Astrocyte of the cerebellum (primary cell): ENCODE data around the gene IFNLR1.

ENCODE experiments used
- DNase-seq: peaks from one replicate; pipeline ENCODE4 v3.0.0-alpha.2; 2011; ENCODE audit warnings: low read depth
- H3K4me3 ChIP-seq: 2 replicates; pipeline ENCODE4 v1.5.1; 2011; ENCODE audit warnings: mild to moderate bottlenecking, low read depth, low read length, moderate library complexity
- CTCF ChIP-seq: IDR thresholded peaks from 2 replicates; pipeline ENCODE4 v1.5.1; 2012; ENCODE audit warnings: low read length, low read depth, moderate library complexity, mild to moderate bottlenecking; ENCODE audit errors: missing control alignments
- in situ Hi-C: cut with HindIII; loops from 2 replicates; pipeline ENCODE4 v1.10.0; 2017; ENCODE audit warnings: low sequenced_read_pairs

Gene IFNLR1

GRCh38 chr1:24201941-24202440 lies 14.9 kb upstream of the IFNLR1 start:
- in situ Hi-C loops: no loop called here
- TF ChIP-seq CTCF: peak; percentile 75
- peak; percentile 87 for DNase-seq

DNA sequence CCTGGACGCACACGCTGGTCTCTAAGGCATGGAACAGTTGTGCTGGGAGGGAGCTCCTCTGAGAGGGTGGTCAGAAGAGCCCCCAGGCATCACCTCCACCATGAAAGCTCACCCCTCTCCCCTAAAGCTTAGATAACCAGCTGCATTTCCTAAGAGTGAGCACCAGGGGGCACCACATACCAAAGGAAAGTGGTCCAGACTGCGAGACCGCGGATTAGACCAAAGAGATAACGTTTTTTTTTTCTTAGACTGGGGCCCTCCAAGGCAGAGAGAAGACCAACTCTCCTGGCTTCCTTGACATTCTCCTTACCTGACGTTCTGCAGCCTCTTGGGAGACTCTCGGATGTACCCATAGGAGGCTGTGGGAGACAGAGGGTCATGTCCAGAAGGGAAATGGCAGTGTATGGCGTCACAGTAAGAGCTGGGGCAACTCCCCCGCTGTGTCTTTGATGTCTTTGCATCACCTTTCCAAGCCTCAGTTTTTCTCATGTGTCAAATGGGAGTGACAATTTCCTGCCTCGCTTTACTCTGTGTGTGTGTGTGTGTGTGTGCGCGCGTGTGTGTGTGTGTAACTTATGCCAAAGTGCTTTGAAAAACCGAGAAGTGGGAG lies 12.3 kb upstream of the IFNLR1 start:
- TF ChIP-seq CTCF: peak; percentile 87
- peak; percentile 35 for DNase-seq
- in situ Hi-C loops: loop anchor here (5.0 kb wide), 3 partner anchors 108 to 438 kb away; no protein-coding TSS in a partner anchor
- no peak overlapping the region for H3K4me3 ChIP-seq

More at GRCh38 chr1:24201941-24202440, 14.9 kb upstream of the IFNLR1 start:
- H3K4me3 ChIP-seq: no peak overlapping the region

DNA sequence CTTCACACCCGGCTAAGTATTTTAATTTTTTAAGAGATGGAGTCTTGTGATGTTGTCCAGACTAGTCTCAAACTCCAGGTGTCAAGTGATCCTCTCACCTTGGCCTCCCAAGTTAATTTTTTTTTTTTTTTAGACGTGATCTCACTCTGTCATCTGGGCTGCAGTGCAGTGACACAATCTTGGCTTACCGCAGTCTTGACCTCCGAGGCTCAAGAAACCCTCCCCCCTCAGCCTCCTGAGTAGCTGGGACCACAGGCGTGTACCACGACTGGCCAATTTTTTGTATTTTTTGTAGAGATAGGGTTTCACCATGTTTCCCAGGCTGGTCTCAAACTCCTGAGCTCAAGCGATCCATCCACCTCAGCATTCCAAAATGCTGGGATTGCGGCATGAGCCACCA lies 11.7 kb upstream of the IFNLR1 start:
- no peak for DNase-seq
- in situ Hi-C loops: loop anchor here (5.0 kb wide), 3 partner anchors 109 to 439 kb away; no protein-coding TSS in a partner anchor
- H3K4me3 ChIP-seq: no peak overlapping the region
- TF ChIP-seq CTCF: no peak

GRCh38 chr1:24195874-24196273 lies 8.8 kb upstream of the IFNLR1 start:
- in situ Hi-C loops: loop anchor here (5.0 kb wide), 3 partner anchors 111 to 441 kb away; no protein-coding TSS in a partner anchor
- H3K4me3 ChIP-seq: no peak overlapping the region
- DNase-seq: no peak
- TF ChIP-seq CTCF: no peak

DNA sequence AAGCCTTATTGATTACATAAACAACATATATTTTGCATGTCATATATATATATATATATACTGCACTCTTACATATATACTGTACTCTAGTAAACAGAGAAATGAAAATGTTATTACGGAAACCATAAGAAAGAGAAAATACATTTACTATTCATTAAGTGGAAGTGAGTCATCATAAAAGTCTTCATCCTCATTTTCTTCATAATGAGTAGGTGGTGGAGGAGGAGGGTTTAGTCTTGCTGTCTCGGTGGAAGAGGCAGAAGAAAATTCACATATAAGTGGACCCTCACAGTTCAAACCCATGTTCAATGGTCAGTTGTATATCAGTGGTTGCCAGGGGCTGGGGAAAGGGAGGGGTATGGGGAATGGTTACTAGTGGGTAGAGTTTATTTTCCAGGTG lies 8.0 kb upstream of the IFNLR1 start:
- DNase-seq: no peak

GRCh38 chr1:24193046-24193445 lies 6.0 kb upstream of the IFNLR1 start:
- in situ Hi-C loops: no loop called here
- H3K4me3 ChIP-seq: no peak overlapping the region
- TF ChIP-seq CTCF: no peak
- DNase-seq: no peak

More for the DNA sequence above, 8.0 kb upstream of the IFNLR1 start:
- in situ Hi-C loops: loop anchor here (5.0 kb wide), 3 partner anchors 112 to 442 kb away; no protein-coding TSS in a partner anchor
- TF ChIP-seq CTCF: no peak
- no peak overlapping the region for H3K4me3 ChIP-seq
